SK-N-SH (cell line): ENCODE measurements around the gene NUSAP1.

Experiments used
- FOXJ3 ChIP-seq: sonication (generic); formaldehyde crosslinking; IDR thresholded peaks from 2 replicates; pipeline ENCODE4 v1.5.1; 2020; ENCODE audit warnings: mild to moderate bottlenecking, missing genetic modification reagents
- GABPA ChIP-seq: IDR thresholded peaks from 2 replicates; pipeline ENCODE4 v1.4.0; 2012; ENCODE audit warnings: low read depth, mild to moderate bottlenecking
- MXI1 ChIP-seq: IDR thresholded peaks from 2 replicates; pipeline ENCODE4 v1.6.1; 2012; ENCODE audit warnings: mild to moderate bottlenecking, low read depth, low read length, improper control_type of control experiment
- RFX5 ChIP-seq: IDR thresholded peaks from 2 replicates; pipeline ENCODE4 v1.6.1; 2012; ENCODE audit warnings: mild to moderate bottlenecking, improper control_type of control experiment, low read length
- TAF1 ChIP-seq: IDR thresholded peaks from 2 replicates; pipeline ENCODE4 v1.6.1; 2012; ENCODE audit warnings: low read depth, mild to moderate bottlenecking, low read length, moderate library complexity, borderline replicate concordance
- TF ChIP-seq, protein P1 (sequence below): fragments of 200-600 bp; sonication (generic); IDR thresholded peaks from 2 replicates; pipeline ENCODE4 v1.6.1; 2017; ENCODE audit warnings: antibody characterized with exemption, mild to moderate bottlenecking, moderate library complexity

GRCh38 chr15:41284427-41285177 lies 48.1 kb upstream of the NUSAP1 start:
- no peak for TF ChIP-seq TAF1
- TF ChIP-seq, protein P1, sequence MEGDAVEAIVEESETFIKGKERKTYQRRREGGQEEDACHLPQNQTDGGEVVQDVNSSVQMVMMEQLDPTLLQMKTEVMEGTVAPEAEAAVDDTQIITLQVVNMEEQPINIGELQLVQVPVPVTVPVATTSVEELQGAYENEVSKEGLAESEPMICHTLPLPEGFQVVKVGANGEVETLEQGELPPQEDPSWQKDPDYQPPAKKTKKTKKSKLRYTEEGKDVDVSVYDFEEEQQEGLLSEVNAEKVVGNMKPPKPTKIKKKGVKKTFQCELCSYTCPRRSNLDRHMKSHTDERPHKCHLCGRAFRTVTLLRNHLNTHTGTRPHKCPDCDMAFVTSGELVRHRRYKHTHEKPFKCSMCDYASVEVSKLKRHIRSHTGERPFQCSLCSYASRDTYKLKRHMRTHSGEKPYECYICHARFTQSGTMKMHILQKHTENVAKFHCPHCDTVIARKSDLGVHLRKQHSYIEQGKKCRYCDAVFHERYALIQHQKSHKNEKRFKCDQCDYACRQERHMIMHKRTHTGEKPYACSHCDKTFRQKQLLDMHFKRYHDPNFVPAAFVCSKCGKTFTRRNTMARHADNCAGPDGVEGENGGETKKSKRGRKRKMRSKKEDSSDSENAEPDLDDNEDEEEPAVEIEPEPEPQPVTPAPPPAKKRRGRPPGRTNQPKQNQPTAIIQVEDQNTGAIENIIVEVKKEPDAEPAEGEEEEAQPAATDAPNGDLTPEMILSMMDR = no peak
- TF ChIP-seq GABPA = no peak
- TF ChIP-seq RFX5 = no peak
- TF ChIP-seq MXI1 = no peak
- no peak for TF ChIP-seq FOXJ3 (CRISPR knock-in tag)
